ENCODE results near the gene BPIFB1. TPM values are rescaled to one million over a fixed set of nuclear protein-coding genes. Genes with fewer than 3 reads are reported as not detected.

BPIFB1 gene
- total RNA-seq, 1 donor from 2014 or later: not detected

DNA sequence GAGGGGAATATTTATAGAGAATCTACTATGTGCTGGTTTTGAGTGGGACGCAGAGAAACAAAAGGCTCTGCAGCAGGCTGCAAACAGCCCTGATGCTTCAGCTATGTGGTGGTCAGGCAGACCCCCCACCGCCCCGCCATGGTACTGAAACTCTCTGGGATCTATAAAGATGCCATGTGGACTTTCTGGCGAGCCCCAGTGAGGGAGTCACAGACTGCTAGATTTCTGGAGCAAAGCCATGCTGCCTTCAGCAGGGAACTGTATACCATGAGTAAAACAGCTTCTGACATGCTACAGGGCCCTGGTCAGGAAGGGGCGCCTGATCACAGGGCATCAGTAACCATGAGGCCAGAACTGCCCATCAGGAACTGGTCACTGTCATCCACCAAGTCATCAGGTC lies 19.2 kb upstream of the BPIFB1 start:
- DNase-seq (ENCODE audit: low spot score): no peak
- H3K27me3 Mint-ChIP-seq (ENCODE audit: insufficient read depth, low read depth): peaks cover 2% of the 10 kb centered on the region

DNA sequence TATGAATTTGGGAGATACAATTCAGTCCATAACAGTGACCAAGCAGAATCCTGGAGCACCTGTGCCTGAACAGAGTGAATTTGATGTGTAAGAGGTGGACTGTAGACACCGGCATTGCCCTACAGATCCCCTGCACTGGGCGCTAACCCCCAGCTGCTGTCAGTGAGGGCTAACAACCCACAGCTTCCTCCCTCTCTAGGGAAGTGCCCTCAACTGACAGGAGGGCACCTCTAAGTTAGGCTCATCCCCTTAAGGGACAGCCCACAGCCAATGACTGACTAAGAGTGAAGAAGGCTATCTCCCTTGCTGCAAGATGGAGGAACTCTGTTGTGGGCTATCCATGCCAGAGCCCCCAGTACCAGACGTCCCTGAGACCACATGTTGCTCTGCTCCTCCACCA lies 15.3 kb upstream of the BPIFB1 start:
- Mint-ChIP-seq H3K4me1 (no peaks in the 10 kb centered on the region), H3K9me3 (no peaks in the 10 kb centered on the region), H3K27ac (no peak overlapping the region), H3K36me3 (no peaks in the 10 kb centered on the region), H3K4me3 (no peak overlapping the region), H3K27me3 (ENCODE audit: insufficient read depth, low read depth) (peaks cover 4% of the 10 kb centered on the region)
- Histone ChIP-seq H3K9me3 (ENCODE audit: low read depth) (no peaks in the 10 kb centered on the region), H3K27ac (no peak overlapping the region), H3K4me2 (no peak overlapping the region), H3K4me3 (no peak overlapping the region), H2AFZ (replicated peaks) (no peak overlapping the region), H3K4me1 (no peaks in the 10 kb centered on the region), H3F3A (ENCODE audit: low read depth) (no peaks in the 10 kb centered on the region), H4K20me1 (ENCODE audit: low read depth) (no peaks in the 10 kb centered on the region), H3K36me3 (no peaks in the 10 kb centered on the region), H3K79me2 (ENCODE audit: low read depth) (no peaks in the 10 kb centered on the region), H3K27me3 (no peaks in the 10 kb centered on the region), H3K9ac (no peak overlapping the region)
- TF ChIP-seq, protein P1, sequence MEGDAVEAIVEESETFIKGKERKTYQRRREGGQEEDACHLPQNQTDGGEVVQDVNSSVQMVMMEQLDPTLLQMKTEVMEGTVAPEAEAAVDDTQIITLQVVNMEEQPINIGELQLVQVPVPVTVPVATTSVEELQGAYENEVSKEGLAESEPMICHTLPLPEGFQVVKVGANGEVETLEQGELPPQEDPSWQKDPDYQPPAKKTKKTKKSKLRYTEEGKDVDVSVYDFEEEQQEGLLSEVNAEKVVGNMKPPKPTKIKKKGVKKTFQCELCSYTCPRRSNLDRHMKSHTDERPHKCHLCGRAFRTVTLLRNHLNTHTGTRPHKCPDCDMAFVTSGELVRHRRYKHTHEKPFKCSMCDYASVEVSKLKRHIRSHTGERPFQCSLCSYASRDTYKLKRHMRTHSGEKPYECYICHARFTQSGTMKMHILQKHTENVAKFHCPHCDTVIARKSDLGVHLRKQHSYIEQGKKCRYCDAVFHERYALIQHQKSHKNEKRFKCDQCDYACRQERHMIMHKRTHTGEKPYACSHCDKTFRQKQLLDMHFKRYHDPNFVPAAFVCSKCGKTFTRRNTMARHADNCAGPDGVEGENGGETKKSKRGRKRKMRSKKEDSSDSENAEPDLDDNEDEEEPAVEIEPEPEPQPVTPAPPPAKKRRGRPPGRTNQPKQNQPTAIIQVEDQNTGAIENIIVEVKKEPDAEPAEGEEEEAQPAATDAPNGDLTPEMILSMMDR (IDR thresholded peaks at IDR 0.05): no peak
- TF ChIP-seq EZH2phosphoT487 (IDR thresholded peaks at IDR 0.05) (no peak), EZH2 (IDR thresholded peaks at IDR 0.05) (no peak)
- DNase-seq (ENCODE audit: low spot score): no peak

More for the DNA sequence above, 19.2 kb upstream of the BPIFB1 start:
- TF ChIP-seq EZH2phosphoT487 (IDR thresholded peaks at IDR 0.05) (no peak), EZH2 (IDR thresholded peaks at IDR 0.05) (no peak)
- TF ChIP-seq, protein P1 (IDR thresholded peaks at IDR 0.05): no peak
- Mint-ChIP-seq H3K4me3 (no peak overlapping the region), H3K4me1 (no peaks in the 10 kb centered on the region), H3K36me3 (no peaks in the 10 kb centered on the region), H3K27ac (no peak overlapping the region), H3K9me3 (no peaks in the 10 kb centered on the region)
- no peaks in the 10 kb centered on the region for H3F3A ChIP-seq (ENCODE audit: low read depth)
- no peaks in the 10 kb centered on the region for H3K36me3 ChIP-seq
- H3K9me3 ChIP-seq (ENCODE audit: low read depth): no peaks in the 10 kb centered on the region
- H3K79me2 ChIP-seq (ENCODE audit: low read depth): no peaks in the 10 kb centered on the region
- no peaks in the 10 kb centered on the region for H3K4me1 ChIP-seq
- H4K20me1 ChIP-seq (ENCODE audit: low read depth): no peaks in the 10 kb centered on the region
- no peak overlapping the region for H2AFZ ChIP-seq (replicated peaks)
- H3K27ac ChIP-seq: no peak overlapping the region
- no peaks in the 10 kb centered on the region for H3K27me3 ChIP-seq
- no peak overlapping the region for H3K9ac ChIP-seq
- H3K4me3 ChIP-seq: no peak overlapping the region
- H3K4me2 ChIP-seq: no peak overlapping the region

DNA sequence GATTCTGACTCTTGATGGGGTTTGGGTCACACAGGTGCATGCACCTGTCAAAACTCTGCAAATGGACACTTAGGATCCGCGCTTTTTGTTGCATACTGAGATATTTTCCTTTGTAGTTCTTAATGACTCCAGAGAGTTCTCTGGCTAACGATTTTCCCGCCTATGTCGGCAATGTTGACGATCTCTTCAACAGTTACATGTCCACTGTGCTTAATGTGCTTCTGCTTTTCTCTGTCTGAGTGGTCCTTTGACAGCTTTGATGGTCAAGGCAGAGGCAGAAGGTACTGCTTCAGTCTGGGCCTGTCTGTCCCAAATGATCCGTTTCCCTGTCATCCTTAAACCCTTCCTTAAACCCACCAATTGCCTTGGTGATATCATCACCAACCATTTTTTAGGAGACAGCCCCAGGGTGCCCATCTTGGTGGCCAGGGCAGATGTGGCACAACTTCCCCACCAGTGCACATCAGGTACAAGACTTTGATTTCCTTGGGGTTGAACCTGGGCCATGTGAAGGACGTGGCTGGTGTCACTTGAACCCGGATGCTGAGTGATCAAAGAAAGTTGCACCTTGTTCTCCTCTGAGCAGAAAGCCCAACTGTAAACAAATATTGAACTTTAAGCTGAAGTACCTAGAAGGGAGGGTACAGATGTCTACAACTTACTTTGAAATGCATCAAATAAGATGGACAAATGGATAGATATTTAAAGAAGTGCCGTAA lies 10.7 kb upstream of the BPIFB1 start:
- Histone ChIP-seq H3K9ac (no peak overlapping the region), H3K79me2 (ENCODE audit: low read depth) (no peaks in the 10 kb centered on the region), H3K4me2 (no peak overlapping the region), H2AFZ (replicated peaks) (no peak overlapping the region), H3K36me3 (no peaks in the 10 kb centered on the region), H3K4me1 (peaks cover under 1% of the 10 kb centered on the region), H3K27ac (no peak overlapping the region), H3F3A (ENCODE audit: low read depth) (no peaks in the 10 kb centered on the region), H3K4me3 (no peak overlapping the region), H3K27me3 (no peaks in the 10 kb centered on the region), H3K9me3 (ENCODE audit: low read depth) (no peaks in the 10 kb centered on the region), H4K20me1 (ENCODE audit: low read depth) (no peaks in the 10 kb centered on the region)
- TF ChIP-seq, protein P1 (IDR thresholded peaks at IDR 0.05): no peak
- TF ChIP-seq EZH2 (IDR thresholded peaks at IDR 0.05) (no peak), EZH2phosphoT487 (IDR thresholded peaks at IDR 0.05) (no peak)
- no peaks in the 10 kb centered on the region for H3K9me3 Mint-ChIP-seq
- no peak overlapping the region for H3K4me3 Mint-ChIP-seq
- no peak overlapping the region for H3K27ac Mint-ChIP-seq
- peaks cover under 1% of the 10 kb centered on the region for H3K4me1 Mint-ChIP-seq
- H3K27me3 Mint-ChIP-seq (ENCODE audit: insufficient read depth, low read depth): peaks cover 10% of the 10 kb centered on the region
- H3K36me3 Mint-ChIP-seq: no peaks in the 10 kb centered on the region
- DNase-seq (ENCODE audit: low spot score): no peak

All from neural progenitor cell (in vitro differentiated cells).